Measurements from ENCODE around the gene SLC24A3.

SLC24A3 gene

DNA sequence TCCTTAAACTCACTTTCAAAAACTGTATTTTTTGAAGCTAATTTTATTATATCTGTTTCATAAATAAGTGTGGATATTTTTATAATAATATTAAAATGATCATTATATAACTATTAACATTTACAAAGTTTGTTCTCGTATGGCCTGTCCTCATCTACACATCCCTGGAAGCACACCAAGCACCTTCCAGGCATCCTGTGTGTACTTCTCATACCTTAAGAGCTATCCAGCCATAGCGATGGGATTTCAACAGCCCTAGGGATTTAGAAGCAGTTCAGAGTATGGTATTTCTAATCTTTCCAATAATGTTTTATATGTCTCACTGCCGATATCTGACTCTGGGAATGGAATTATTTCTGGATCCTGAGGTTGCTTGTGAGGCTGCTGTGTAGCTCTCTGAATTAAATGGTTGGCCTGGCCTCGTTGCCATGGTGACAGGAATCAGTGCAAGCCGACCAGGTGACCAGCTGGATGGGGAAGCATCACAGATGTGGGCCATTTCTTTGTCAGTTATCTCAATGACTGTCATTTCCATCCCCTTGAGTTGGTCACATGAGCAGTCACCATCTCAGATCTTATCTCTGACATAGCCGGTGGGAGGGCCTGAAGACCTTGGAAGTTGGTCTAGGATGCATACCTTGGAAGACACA lies 280.4 kb downstream of the SLC24A3 start:
- in situ Hi-C loops (cut with HindIII; ENCODE audit: low sequenced_read_pairs) = no loop called here
- H3K4me3 ChIP-seq (ENCODE audit: low read depth, low read length) = no peak overlapping the region
- DNase-seq (ENCODE audit: low read depth, low spot score) = no peak
- TF ChIP-seq CTCF (IDR thresholded peaks at IDR 0.05; ENCODE audit: low read depth, low read length) = no peak

DNA sequence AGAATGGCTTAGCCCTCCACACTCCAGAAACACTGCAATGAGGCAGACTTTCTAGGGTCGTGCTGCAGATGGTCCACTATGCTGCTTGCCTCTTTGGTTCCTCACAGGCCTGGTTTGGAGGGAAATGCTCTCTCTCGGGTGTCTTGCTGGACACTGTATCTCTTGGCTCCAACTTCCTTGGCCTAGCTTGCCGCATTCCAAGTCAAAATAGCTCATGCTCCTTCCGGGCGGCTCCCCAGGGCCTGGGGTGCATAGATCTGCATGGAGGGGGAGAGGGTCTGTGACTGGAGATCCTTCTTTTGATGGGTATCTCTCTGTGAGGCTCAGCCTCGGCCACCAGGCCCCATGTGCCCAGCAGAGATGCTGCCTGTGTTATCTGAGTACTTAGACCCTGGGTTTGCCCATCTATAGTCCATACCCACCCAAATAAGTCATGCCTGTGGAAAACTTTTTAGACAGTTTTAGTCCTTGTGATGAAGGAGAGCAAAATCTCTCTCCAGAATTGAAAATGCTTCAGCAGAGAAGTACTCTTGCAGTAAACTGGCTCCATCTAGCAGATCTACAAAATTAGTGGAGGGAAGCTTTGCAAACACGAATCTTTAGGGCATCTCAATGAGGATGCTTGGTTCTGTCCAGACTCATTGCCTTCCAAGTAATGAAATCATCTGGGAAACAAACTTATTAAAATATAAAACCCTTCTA lies 281.5 kb downstream of the SLC24A3 start:
- no peak for TF ChIP-seq CTCF (IDR thresholded peaks at IDR 0.05; ENCODE audit: low read depth, low read length)
- in situ Hi-C loops (cut with HindIII; ENCODE audit: low sequenced_read_pairs) = no loop called here
- no peak for DNase-seq (ENCODE audit: low read depth, low spot score)
- H3K4me3 ChIP-seq (ENCODE audit: low read depth, low read length) = no peak overlapping the region

DNA sequence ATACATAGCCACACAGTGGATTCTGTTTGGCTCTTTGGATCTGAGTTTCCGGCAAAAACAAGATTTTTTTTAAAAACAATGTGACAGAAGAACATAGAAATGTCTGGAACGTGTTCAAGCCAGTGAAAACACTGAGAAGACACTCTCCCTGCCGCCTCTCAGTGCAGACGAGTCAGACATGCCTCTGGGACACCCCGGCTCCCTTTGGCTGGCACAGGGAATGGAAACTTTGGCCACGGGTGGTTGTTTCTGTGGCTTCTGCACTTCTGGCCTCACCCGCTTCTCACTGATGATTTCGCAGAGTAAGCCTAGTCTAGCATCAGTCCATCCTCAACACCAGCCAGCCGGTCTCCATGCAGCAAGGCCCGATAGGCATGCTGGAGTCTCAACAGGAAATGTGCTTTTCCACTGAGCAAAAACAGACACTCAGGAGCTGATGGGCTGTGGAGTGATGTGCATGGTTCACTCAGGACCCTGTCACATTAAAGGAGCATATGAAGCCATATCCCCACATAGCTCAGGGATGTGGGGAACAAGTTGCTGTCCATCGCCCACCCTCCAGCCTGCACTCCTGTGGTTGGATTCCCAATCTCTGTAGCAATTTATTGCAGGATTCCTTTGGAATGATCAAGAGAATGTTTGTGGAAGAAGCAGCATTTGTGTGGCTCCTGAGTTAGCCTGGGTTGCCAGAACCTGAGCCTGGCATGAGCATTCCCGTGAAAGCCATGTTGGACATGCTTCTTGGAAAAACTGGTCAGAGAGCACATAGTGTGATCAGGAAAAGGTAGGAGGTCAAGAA lies 283.7 kb downstream of the SLC24A3 start:
- in situ Hi-C loops (cut with HindIII; ENCODE audit: low sequenced_read_pairs) = no loop called here
- no peak for TF ChIP-seq CTCF (IDR thresholded peaks at IDR 0.05; ENCODE audit: low read depth, low read length)
- no peak overlapping the region for H3K4me3 ChIP-seq (ENCODE audit: low read depth, low read length)
- DNase-seq (ENCODE audit: low read depth, low spot score) = peak; percentile 14

DNA sequence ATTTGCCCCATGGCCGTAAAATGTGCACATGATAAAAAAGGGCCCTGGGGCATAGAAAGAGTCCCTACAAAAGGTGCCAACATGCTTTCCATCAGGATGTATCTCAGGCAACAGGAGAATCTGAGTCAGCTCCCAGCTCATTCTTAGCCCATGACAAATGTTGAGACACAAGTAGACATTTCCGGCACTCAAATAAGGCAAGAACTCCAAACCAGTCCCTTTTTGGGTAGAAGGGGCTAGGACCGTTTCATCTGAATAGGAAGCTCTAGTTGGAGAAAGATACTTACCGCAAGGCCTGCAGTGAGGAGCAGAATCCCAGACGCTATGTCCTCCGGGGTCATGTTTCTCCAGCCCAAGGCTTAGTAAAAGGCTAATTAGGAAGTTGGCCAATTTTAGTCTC lies 284.6 kb downstream of the SLC24A3 start:
- TF ChIP-seq CTCF (IDR thresholded peaks at IDR 0.05; ENCODE audit: low read depth, low read length) = no peak
- H3K4me3 ChIP-seq (ENCODE audit: low read depth, low read length) = no peak overlapping the region
- DNase-seq (ENCODE audit: low read depth, low spot score) = peak; percentile 38
- in situ Hi-C loops (cut with HindIII; ENCODE audit: low sequenced_read_pairs) = no loop called here

DNA sequence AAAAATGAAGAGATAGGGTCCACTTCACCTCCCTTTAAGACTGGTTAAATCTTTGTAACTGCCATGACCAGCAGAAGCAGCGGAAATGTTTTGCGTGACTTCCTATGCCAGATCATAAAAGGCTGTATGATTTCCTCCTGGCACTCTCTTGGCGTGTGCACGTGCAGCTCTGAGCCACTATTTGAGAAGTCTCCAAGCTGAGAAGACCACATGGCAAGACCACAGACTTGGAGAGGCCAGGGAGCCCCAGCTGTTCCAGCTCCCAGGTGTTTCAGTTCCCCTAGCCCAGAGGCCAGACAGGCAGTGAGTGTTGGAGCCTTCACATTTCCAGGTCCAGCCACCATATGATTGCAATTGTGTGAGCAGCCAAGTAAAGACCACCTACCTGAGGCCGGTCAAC lies 286.3 kb downstream of the SLC24A3 start:
- no peak for TF ChIP-seq CTCF (IDR thresholded peaks at IDR 0.05; ENCODE audit: low read depth, low read length)

GRCh38 chr20:19501476-19502115 lies 289.2 kb downstream of the SLC24A3 start:
- in situ Hi-C loops (cut with HindIII; ENCODE audit: low sequenced_read_pairs) = no loop called here
- no peak overlapping the region for H3K4me3 ChIP-seq (ENCODE audit: low read depth, low read length)
- TF ChIP-seq CTCF (IDR thresholded peaks at IDR 0.05; ENCODE audit: low read depth, low read length) = no peak
- no peak for DNase-seq (ENCODE audit: low read depth, low spot score)

More for the DNA sequence above, 286.3 kb downstream of the SLC24A3 start:
- DNase-seq (ENCODE audit: low read depth, low spot score) = no peak
- in situ Hi-C loops (cut with HindIII; ENCODE audit: low sequenced_read_pairs) = no loop called here
- H3K4me3 ChIP-seq (ENCODE audit: low read depth, low read length) = no peak overlapping the region

Data from astrocyte of the spinal cord (primary cell).